A549 (cell line): ENCODE results near the gene CDA.

Experiments used
- CEBPB ChIP-seq, 2 experiments: fragments of >200 bp in 1 of 2; sonication (Bioruptor Twin) in 1 of 2; formaldehyde crosslinking in 1 of 2; IDR thresholded peaks; 2 replicates each; pipeline ENCODE4 v1.6.1; 2012 to 2016
- EHMT2 ChIP-seq: fragments of 200-600 bp; sonication (generic); IDR thresholded peaks from 2 replicates; pipeline ENCODE4 v1.6.1; 2016; ENCODE audit warnings: antibody characterized with exemption, low read depth, mild to moderate bottlenecking, moderate library complexity
- EP300 ChIP-seq, 2 experiments: fragments of >200 bp; sonication (Bioruptor Twin); formaldehyde crosslinking; IDR thresholded peaks; 2 replicates in 1 of 2; 3 replicates in 1 of 2; pipeline ENCODE4 v1.6.1; 2016 to 2017
- ESRRA ChIP-seq: fragments of 150-350 bp; IDR thresholded peaks from 2 replicates; pipeline ENCODE4 v1.6.1; 2014; ENCODE audit warnings: mild to moderate bottlenecking, low read length, borderline replicate concordance
- HMGXB4 ChIP-seq: fragments of 250-450 bp; sonication (Bioruptor Pico); IDR thresholded peaks from 2 replicates; pipeline ENCODE4 v1.5.0; 2021; ENCODE audit warnings: mild to moderate bottlenecking, moderate library complexity, borderline replicate concordance
- MAFK ChIP-seq: fragments of 450-650 bp; IDR thresholded peaks from 2 replicates; pipeline ENCODE4 v1.6.1; 2014; ENCODE audit not compliant: partially characterized antibody
- NFE2L2 ChIP-seq: fragments of 150-350 bp; conservative IDR thresholded peaks from 2 replicates; pipeline ENCODE4 v1.6.1; 2014; ENCODE audit warnings: low read length
- NPAS2 ChIP-seq: fragments of 250-450 bp; sonication (Bioruptor Pico); IDR thresholded peaks from 2 replicates; pipeline ENCODE4 v1.8.0; 2022; ENCODE audit warnings: mild to moderate bottlenecking, moderate library complexity, borderline replicate concordance
- POLR2A ChIP-seq: IDR thresholded peaks from 2 replicates; pipeline ENCODE4 v1.6.1; 2012; ENCODE audit warnings: mild to moderate bottlenecking, low read length
- RCOR1 ChIP-seq: fragments of 150-350 bp; IDR thresholded peaks from 2 replicates; pipeline ENCODE4 v1.6.1; 2014; ENCODE audit warnings: antibody characterized with exemption, low read length, low read depth
- REST ChIP-seq: fragments of 200-600 bp; sonication (generic); IDR thresholded peaks from 2 replicates; pipeline ENCODE4 v1.6.1; 2016; ENCODE audit warnings: antibody characterized with exemption, mild to moderate bottlenecking, moderate library complexity
- SMC3 ChIP-seq: fragments of >200 bp; sonication (Bioruptor Twin); formaldehyde crosslinking; IDR thresholded peaks from 3 replicates; pipeline ENCODE4 v1.6.1; 2018; ENCODE audit warnings: inconsistent platforms
- SREBF2 ChIP-seq: fragments of 450-650 bp; IDR thresholded peaks from 2 replicates; pipeline ENCODE4 v1.6.1; 2014; ENCODE audit warnings: mild to moderate bottlenecking, moderate library complexity
- TF ChIP-seq, protein P1 (sequence below): fragments of >200 bp; sonication (Bioruptor Twin); formaldehyde crosslinking; IDR thresholded peaks from 3 replicates; pipeline ENCODE4 v1.5.1; 2016

DNA sequence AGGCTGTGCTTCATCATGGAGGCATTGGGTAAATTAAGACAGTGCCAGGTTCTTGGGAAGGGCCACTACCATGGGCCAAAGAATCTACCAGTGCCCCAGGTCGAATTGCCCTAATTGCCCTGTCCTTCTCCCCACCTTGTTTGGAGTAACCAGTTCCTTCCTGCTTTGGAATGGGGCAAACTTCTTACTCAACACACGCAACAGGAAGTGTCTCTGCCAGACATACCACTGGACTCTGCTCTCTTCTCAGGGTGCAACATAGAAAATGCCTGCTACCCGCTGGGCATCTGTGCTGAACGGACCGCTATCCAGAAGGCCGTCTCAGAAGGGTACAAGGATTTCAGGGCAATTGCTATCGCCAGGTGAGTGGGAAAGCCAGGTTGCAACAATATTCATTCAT is 15.8 kb downstream of the CDA start:
- TF ChIP-seq ESRRA (no peak), SREBF2 (no peak), EP300 (IDR thresholded peaks at IDR 0.05) (no peak), REST (no peak), MAFK (no peak), HMGXB4 (CRISPR knock-in tag) (no peak), CEBPB (IDR thresholded peaks at IDR 0.05) (no peak), POLR2A (no peak), EHMT2 (no peak), NFE2L2 (no peak), SMC3 (no peak), RCOR1 (no peak), NPAS2 (CRISPR knock-in tag) (no peak)
- TF ChIP-seq, protein P1, sequence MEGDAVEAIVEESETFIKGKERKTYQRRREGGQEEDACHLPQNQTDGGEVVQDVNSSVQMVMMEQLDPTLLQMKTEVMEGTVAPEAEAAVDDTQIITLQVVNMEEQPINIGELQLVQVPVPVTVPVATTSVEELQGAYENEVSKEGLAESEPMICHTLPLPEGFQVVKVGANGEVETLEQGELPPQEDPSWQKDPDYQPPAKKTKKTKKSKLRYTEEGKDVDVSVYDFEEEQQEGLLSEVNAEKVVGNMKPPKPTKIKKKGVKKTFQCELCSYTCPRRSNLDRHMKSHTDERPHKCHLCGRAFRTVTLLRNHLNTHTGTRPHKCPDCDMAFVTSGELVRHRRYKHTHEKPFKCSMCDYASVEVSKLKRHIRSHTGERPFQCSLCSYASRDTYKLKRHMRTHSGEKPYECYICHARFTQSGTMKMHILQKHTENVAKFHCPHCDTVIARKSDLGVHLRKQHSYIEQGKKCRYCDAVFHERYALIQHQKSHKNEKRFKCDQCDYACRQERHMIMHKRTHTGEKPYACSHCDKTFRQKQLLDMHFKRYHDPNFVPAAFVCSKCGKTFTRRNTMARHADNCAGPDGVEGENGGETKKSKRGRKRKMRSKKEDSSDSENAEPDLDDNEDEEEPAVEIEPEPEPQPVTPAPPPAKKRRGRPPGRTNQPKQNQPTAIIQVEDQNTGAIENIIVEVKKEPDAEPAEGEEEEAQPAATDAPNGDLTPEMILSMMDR, result no peak
